Mucosa of stomach (tissue), 1 donor: Measurements from ENCODE around the gene RNF183.
A peak's percentile ranks its signal among the peaks of the same experiment; 100 is the strongest.

Experiments
- H3K27me3 ChIP-seq: one replicate; pipeline ENCODE4 v1.7.0; 2013; ENCODE audit warnings: mild to moderate bottlenecking, low read length; ENCODE audit not compliant: control insufficient read depth, insufficient read depth
- H3K36me3 ChIP-seq: one replicate; pipeline ENCODE4 v1.7.0; 2013; ENCODE audit warnings: low read length; ENCODE audit not compliant: control insufficient read depth, insufficient read depth
- H3K4me1 ChIP-seq: one replicate; pipeline ENCODE4 v1.7.0; 2013; ENCODE audit warnings: mild to moderate bottlenecking, low read length; ENCODE audit not compliant: control insufficient read depth, insufficient read depth
- H3K4me3 ChIP-seq: one replicate; pipeline ENCODE4 v1.7.0; 2013; ENCODE audit warnings: low read length
- H3K9ac ChIP-seq: one replicate; pipeline ENCODE4 v1.7.0; 2013; ENCODE audit warnings: mild to moderate bottlenecking, low read length, moderate library complexity
- H3K9me3 ChIP-seq: one replicate; pipeline ENCODE4 v1.7.0; 2013; ENCODE audit warnings: mild to moderate bottlenecking, low read length, moderate library complexity; ENCODE audit not compliant: control insufficient read depth
- donor health status: Pancreatic carcinoma.

RNF183 gene

DNA sequence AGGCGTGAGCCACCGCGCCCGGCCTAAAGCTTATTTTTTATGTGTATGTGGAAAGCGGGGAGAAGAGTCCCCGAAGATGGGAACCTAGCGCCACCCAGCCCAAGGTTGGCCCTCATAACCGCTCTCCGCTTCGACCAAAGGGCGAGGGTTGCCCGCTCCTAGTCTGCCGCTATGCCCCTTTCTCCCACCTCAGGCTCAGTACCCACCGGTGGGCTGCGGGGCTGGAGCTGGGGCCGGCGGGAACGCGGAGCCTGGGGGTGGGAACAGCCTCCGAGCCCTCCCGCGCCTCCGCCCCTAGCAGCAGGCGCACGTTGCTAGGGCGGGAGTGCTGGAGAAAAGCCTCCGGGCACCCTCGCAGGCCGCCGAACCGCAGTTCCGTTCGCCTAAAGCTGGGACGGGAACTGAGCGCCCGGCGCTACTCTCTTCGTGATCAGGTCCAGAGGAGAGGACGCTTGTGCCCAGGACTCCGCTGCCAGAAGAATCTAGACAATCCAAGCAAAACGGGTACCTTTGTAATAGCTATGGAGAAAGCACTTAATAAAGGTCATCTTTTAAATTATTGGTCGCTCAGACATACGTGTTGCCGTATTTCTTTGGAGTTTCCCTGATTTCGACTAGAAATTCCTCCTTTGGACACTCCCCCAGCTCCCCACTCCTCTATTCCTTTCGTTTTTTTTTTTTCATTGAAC lies 37.0 kb upstream of the RNF183 start, which contains the start of gene WDR31:
WDR31 (minus strand) TSS at position 265 of the 689 bp plus-strand sequence. CDS start 8,253 bp downstream, outside the sequence.
- H3K4me3 ChIP-seq: peak within 1 kb of the TSS; percentile 61
- peak within 1 kb of the TSS; percentile 65 for H3K9ac ChIP-seq
- peaks cover 7% of the 10 kb centered on the region for H3K4me1 ChIP-seq
- H3K9me3 ChIP-seq: no peaks in the 10 kb centered on the region
- H3K36me3 ChIP-seq: no peaks in the 10 kb centered on the region
- H3K27me3 ChIP-seq: no peaks in the 10 kb centered on the region

GRCh38 chr9:113337714-113338113 lies 34.5 kb upstream of the RNF183 start:
- H3K27me3 ChIP-seq: no peaks in the 10 kb centered on the region
- H3K9ac ChIP-seq: no peak overlapping the region
- no peaks in the 10 kb centered on the region for H3K9me3 ChIP-seq
- H3K36me3 ChIP-seq: no peaks in the 10 kb centered on the region
- no peak overlapping the region for H3K4me3 ChIP-seq
- H3K4me1 ChIP-seq: peaks cover 7% of the 10 kb centered on the region

- Histone ChIP-seq H3K4me1 (no peaks in the 10 kb centered on the region), H3K36me3 (no peaks in the 10 kb centered on the region), H3K9me3 (no peaks in the 10 kb centered on the region), H3K9ac (no peak overlapping the region), H3K27me3 (no peaks in the 10 kb centered on the region), H3K4me3 (no peak overlapping the region)
These were observed 28.6 kb upstream of the RNF183 start for GRCh38 chr9:113331780-113332179.

DNA sequence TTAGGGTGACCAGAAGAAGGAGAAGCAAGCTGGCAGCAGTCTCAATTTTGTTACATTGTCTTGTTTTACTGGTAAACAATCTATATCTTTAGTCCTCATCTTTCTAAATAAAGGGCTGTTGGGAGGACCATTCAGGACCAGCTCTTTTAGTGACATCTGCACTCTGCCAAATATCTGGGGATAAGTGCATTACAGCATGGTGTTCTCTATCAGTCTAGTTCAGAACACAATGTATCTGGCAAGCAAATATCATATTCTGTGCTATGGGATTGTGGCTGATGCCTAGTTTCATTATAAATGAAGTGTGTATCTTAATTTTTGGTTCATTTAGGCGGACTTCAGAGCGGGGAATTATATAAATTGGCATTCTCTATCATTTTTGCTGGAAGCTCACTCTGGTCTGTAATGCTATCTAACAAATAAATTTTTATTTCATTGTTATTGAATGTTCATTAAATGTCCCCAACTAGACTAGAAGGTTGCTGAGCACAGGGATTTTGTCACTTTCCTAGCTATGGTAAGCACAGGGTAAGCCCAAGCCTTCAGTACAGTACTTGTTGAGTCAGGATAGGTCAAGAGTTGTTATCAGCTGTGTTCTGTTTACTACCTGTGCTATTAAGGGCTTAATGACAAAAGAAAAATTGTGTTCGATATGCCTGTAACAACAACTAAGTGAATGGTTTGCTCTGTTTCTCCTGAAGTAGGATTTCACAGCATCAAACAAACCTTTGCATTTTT lies 25.0 kb upstream of the RNF183 start:
- Histone ChIP-seq H3K36me3 (no peaks in the 10 kb centered on the region), H3K4me3 (no peak overlapping the region), H3K4me1 (no peaks in the 10 kb centered on the region), H3K9me3 (no peaks in the 10 kb centered on the region), H3K27me3 (no peaks in the 10 kb centered on the region), H3K9ac (no peak overlapping the region)

DNA sequence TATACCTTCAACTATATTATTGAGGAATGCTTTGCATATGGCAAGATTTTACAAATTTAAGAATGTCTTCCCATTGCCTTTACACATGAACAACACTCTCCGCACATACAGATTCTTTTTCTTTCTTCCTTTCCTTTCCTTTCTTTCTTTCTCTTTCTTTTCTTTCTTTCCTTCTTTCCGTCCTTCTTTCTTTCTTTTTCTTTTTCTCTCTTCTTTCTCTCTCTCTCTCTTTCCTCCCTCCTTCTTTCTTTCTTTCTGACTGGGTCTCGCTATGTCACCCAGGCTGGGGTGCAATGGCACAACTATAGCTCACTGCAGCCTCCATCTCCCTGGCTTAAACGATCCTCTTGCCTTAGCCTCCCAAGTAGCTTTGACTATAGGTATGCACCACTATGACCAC lies 23.1 kb upstream of the RNF183 start:
- Histone ChIP-seq H3K4me1 (no peaks in the 10 kb centered on the region), H3K9ac (no peak overlapping the region), H3K9me3 (no peaks in the 10 kb centered on the region), H3K4me3 (no peak overlapping the region), H3K36me3 (no peaks in the 10 kb centered on the region), H3K27me3 (no peaks in the 10 kb centered on the region)

DNA sequence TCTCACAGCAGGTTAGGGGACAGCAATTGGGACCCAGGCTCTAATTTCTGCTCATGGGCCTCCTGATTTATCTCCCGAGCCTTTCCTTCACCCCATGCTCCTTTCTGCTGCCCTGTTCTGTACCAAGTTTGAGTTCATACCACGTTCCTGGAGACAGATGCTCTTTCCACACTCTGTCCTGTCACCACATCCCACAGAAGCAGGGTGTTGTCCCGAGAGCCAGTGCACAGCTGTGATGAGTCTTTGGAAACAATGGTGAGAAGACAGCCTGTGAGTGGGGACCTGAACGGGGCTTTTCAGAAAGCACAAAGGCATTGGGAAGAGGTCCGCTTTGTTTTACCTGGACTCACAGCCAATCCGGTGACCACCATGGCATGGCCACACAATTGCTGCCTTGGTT lies 19.5 kb upstream of the RNF183 start:
- no peaks in the 10 kb centered on the region for H3K9me3 ChIP-seq
- no peaks in the 10 kb centered on the region for H3K4me1 ChIP-seq
- no peak overlapping the region for H3K9ac ChIP-seq
- no peaks in the 10 kb centered on the region for H3K27me3 ChIP-seq
- H3K4me3 ChIP-seq: no peak overlapping the region
- no peaks in the 10 kb centered on the region for H3K36me3 ChIP-seq

DNA sequence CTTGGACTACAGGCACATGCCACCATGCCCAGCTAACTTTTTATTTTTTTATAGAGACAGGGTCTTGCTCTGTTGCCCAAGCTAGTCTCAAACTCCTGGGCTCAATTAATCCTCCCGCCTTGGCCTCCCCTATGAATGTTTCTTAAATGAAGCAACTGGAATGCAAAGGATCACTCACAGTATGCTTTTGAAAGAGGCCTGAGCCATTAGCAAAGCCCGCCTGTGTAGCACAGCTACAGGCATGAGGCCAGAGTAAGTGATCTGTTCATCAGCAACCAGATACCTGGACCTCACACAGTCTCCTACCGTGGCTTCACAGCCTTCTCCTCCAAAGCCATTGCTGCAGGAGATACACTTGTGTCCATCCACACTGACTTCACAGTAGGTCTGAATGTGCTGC lies 16.9 kb upstream of the RNF183 start:
- no peak overlapping the region for H3K9ac ChIP-seq
- no peaks in the 10 kb centered on the region for H3K36me3 ChIP-seq
- H3K27me3 ChIP-seq: no peaks in the 10 kb centered on the region
- H3K4me3 ChIP-seq: no peak overlapping the region
- no peaks in the 10 kb centered on the region for H3K4me1 ChIP-seq
- H3K9me3 ChIP-seq: no peaks in the 10 kb centered on the region

DNA sequence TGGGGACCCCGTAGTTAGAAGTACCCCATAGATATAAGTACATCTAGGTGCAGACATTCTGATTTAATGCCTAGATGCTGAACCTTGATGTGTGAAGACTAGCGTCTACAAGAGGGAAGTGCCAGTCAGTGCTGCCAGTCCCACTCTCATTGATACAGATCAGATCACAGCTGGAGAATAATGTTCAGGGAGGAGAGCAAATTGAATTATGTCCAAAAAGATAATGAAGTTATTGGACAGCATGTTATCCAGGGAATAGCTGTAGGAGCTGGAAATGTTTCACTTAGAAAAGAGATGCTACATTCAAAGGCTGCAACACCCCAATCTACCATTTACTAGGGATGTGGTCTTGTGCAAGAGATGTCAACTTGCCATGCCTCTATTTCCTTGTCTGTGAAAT lies 15.9 kb upstream of the RNF183 start:
- H3K36me3 ChIP-seq: no peaks in the 10 kb centered on the region

GRCh38 chr9:113317777-113318176 lies 14.6 kb upstream of the RNF183 start:
- Histone ChIP-seq H3K9ac (no peak overlapping the region), H3K36me3 (no peaks in the 10 kb centered on the region), H3K27me3 (no peaks in the 10 kb centered on the region), H3K9me3 (no peaks in the 10 kb centered on the region), H3K4me3 (no peak overlapping the region), H3K4me1 (no peaks in the 10 kb centered on the region)

More for the DNA sequence above, 15.9 kb upstream of the RNF183 start:
- no peaks in the 10 kb centered on the region for H3K4me1 ChIP-seq
- H3K27me3 ChIP-seq: no peaks in the 10 kb centered on the region
- H3K9me3 ChIP-seq: no peaks in the 10 kb centered on the region
- no peak overlapping the region for H3K4me3 ChIP-seq
- no peak overlapping the region for H3K9ac ChIP-seq

DNA sequence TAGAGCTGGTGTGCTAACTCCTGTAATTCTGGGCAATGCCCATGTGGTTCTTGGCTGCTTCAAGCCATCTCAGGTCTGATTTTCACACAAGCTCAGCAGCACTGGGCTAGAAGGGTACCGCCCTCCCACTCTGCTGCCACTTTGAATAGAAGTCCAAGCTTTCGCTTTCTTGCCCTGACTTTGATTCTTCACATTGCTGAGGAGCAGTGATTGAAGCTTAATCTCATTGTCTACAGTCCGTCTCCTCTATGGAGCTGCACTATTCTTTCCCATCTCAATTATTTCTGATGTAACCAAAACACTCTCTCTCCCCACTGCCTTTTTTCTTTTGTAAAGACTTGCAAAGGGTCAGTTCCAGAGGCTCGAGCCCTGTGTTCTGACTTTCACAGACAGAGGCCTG lies 12.9 kb upstream of the RNF183 start:
- no peaks in the 10 kb centered on the region for H3K4me1 ChIP-seq
- no peaks in the 10 kb centered on the region for H3K27me3 ChIP-seq
- H3K36me3 ChIP-seq: no peaks in the 10 kb centered on the region
- no peak overlapping the region for H3K9ac ChIP-seq
- no peak overlapping the region for H3K4me3 ChIP-seq
- no peaks in the 10 kb centered on the region for H3K9me3 ChIP-seq

- Histone ChIP-seq H3K9me3 (no peaks in the 10 kb centered on the region), H3K36me3 (no peaks in the 10 kb centered on the region), H3K9ac (no peak overlapping the region), H3K4me1 (no peaks in the 10 kb centered on the region), H3K27me3 (no peaks in the 10 kb centered on the region), H3K4me3 (no peak overlapping the region)
These were observed 12.1 kb upstream of the RNF183 start for GRCh38 chr9:113315231-113315630.

DNA sequence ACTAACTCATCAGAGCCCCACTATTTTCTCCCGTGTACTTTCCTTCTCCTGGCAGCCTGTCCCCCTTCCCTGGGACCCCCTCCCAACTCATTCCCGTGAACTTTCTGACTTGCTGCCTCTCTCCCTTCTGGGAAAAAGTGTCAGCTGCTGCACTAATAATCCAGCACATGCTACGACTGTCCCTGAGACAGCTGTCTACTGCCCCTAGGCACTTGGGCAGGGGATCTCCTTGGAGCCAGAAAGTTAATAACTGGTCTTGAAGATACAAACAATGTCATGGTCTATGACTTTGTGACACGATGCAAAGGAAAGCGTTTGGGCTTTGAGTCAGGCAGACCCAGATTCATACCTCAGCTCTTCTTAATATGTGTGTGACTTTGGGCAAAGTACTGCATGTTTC lies 10.1 kb upstream of the RNF183 start:
- H3K9me3 ChIP-seq: no peaks in the 10 kb centered on the region
- no peaks in the 10 kb centered on the region for H3K27me3 ChIP-seq
- H3K36me3 ChIP-seq: no peaks in the 10 kb centered on the region
- H3K9ac ChIP-seq: no peak overlapping the region
- H3K4me3 ChIP-seq: no peak overlapping the region
- H3K4me1 ChIP-seq: no peaks in the 10 kb centered on the region
